ENCODE measurements around the gene ATG13. TPM values are rescaled to one million over a fixed set of nuclear protein-coding genes. Genes with fewer than 3 reads are reported as not detected.

The ATG13 gene
- total RNA-seq, 1 donor from 2014 or later: 51.3 TPM

DNA sequence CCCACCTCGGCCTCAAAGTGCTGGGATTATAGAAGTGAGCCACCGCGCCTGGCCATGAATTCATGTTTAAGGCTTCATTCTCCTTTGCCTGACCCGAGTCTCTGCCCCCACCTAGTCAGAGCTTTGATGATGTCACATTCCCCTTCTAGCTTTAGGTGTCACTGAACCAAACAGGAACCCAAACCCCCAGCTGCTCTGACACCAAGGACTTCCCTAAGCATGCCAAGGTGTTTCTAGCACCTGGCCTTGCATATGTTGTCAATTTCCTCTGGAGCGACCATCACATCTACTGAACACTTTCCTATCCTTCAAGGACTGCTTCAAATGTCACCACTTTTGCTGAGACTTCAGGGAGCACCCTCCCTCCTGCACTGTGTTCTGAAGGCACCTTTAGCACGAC, 103.9 kb downstream of the ATG13 start:
- H3K9me3 Mint-ChIP-seq: no peaks in the 10 kb centered on the region
- H3K36me3 Mint-ChIP-seq (ENCODE audit: low read depth): no peaks in the 10 kb centered on the region
- no peak overlapping the region for H3K27ac Mint-ChIP-seq (ENCODE audit: unreplicated experiment)
- DNase-seq (ENCODE audit: low read depth, low spot score): no peak
- no peak overlapping the region for H3K4me3 Mint-ChIP-seq
- no peaks in the 10 kb centered on the region for H3K27me3 Mint-ChIP-seq (ENCODE audit: low read depth)
- TF ChIP-seq, protein P1, sequence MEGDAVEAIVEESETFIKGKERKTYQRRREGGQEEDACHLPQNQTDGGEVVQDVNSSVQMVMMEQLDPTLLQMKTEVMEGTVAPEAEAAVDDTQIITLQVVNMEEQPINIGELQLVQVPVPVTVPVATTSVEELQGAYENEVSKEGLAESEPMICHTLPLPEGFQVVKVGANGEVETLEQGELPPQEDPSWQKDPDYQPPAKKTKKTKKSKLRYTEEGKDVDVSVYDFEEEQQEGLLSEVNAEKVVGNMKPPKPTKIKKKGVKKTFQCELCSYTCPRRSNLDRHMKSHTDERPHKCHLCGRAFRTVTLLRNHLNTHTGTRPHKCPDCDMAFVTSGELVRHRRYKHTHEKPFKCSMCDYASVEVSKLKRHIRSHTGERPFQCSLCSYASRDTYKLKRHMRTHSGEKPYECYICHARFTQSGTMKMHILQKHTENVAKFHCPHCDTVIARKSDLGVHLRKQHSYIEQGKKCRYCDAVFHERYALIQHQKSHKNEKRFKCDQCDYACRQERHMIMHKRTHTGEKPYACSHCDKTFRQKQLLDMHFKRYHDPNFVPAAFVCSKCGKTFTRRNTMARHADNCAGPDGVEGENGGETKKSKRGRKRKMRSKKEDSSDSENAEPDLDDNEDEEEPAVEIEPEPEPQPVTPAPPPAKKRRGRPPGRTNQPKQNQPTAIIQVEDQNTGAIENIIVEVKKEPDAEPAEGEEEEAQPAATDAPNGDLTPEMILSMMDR (conservative IDR thresholded peaks at IDR 0.05): no peak
- peaks cover 9% of the 10 kb centered on the region for H3K4me1 Mint-ChIP-seq

DNA sequence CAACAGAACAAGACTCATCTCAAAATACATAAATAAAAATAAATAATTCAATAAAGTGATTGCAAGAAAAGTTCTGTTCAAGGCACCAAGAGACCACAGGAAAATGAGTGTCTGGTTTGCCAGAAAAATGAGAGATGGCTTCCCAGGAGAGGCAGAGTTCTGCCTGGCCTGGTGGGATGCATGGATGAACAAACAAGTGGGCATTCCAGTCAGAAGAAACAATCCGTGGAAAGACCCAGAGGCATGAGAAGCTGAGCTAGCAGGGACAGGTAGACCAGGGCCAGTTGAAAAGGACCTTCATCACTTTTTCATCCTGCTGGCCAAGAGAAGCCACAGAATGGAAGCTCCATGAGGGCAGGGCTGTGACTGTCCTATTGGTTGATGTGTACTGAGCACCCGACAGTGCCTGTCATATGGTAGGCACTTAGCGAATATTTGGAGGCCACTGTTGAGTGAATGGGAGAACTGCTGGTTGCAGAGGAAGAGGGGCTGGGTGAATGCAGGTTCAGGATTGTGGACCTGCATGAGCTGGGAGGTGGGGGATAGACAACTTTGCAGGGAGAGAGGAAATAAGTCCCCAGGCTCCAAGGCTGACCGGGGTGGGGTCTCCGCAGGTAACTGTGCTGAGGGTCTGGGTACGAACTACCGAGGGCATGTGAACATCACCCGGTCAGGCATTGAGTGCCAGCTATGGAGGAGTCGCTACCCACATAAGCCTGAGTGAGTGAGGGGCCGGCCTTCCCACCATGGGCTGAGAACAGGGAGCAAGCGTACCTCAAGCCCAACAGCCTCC, 105.4 kb downstream of the ATG13 start:
- peaks cover 9% of the 10 kb centered on the region for H3K4me1 Mint-ChIP-seq
- TF ChIP-seq, protein P1 (conservative IDR thresholded peaks at IDR 0.05): no peak
- DNase-seq (ENCODE audit: low read depth, low spot score): no peak
- H3K36me3 Mint-ChIP-seq (ENCODE audit: low read depth): no peaks in the 10 kb centered on the region
- H3K4me3 Mint-ChIP-seq: no peak overlapping the region
- H3K27me3 Mint-ChIP-seq (ENCODE audit: low read depth): no peaks in the 10 kb centered on the region
- H3K9me3 Mint-ChIP-seq: no peaks in the 10 kb centered on the region
- no peak overlapping the region for H3K27ac Mint-ChIP-seq (ENCODE audit: unreplicated experiment)

DNA sequence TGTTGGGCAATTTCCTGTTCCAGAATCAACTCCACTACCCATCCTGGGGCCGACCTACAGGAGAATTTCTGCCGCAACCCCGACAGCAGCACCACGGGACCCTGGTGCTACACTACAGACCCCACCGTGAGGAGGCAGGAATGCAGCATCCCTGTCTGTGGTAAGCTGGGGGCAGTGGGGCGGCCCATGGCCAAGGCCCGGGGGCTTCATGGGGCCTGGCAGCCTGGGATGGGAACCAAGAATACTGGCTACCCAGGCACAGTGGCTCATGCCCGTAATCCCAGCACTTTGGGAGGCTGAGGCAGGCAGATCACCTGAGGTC, 106.0 kb downstream of the ATG13 start:
- no peaks in the 10 kb centered on the region for H3K9me3 Mint-ChIP-seq
- H3K4me3 Mint-ChIP-seq: no peak overlapping the region
- TF ChIP-seq, protein P1 (conservative IDR thresholded peaks at IDR 0.05): no peak
- H3K27ac Mint-ChIP-seq (ENCODE audit: unreplicated experiment): no peak overlapping the region
- peaks cover 9% of the 10 kb centered on the region for H3K4me1 Mint-ChIP-seq
- no peaks in the 10 kb centered on the region for H3K36me3 Mint-ChIP-seq (ENCODE audit: low read depth)
- no peak for DNase-seq (ENCODE audit: low read depth, low spot score)
- no peaks in the 10 kb centered on the region for H3K27me3 Mint-ChIP-seq (ENCODE audit: low read depth)

DNA sequence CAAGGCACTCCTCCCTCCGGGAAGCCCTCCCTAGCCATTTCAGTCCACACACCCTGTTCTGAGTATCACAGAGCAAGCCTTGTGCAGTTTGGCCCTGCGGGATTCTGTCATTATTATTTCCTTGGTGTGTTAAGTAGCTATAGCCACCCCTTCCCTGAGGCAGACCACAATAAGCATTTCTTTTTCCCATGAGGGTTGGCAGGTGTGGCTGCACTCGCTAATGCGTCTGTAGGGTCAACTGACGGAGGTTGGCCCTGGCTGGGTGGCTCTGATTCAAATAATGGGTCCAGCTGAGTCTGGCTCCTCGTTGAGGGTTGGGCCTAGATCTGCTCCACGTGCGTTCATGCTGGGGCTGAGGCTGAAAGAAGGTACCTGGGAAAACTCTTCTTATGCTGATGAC, 106.7 kb downstream of the ATG13 start:
- Mint-ChIP-seq H3K9me3 (no peaks in the 10 kb centered on the region), H3K27me3 (ENCODE audit: low read depth) (no peaks in the 10 kb centered on the region), H3K36me3 (ENCODE audit: low read depth) (no peaks in the 10 kb centered on the region), H3K4me1 (peaks cover 1% of the 10 kb centered on the region), H3K4me3 (no peak overlapping the region), H3K27ac (ENCODE audit: unreplicated experiment) (no peak overlapping the region)
- TF ChIP-seq, protein P1 (conservative IDR thresholded peaks at IDR 0.05): no peak
- DNase-seq (ENCODE audit: low read depth, low spot score): no peak

Other genes with a start within 250 kb of the ATG13 start
- 781 and 821 TPM in 2 replicates for gene MDK, start 235.9 kb upstream of the ATG13 start, total RNA-seq
- 0.37 and 0.39 TPM in 2 replicates for gene CHRM4, start 225.8 kb upstream of the ATG13 start, total RNA-seq
- 42.6 and 45.8 TPM in 2 replicates for gene AMBRA1, start 23.5 kb upstream of the ATG13 start, total RNA-seq
- gene HARBI1, start 326 bp upstream of the ATG13 start, total RNA-seq: 7.6 and 8.0 TPM in 2 replicates
- gene ARHGAP1, start 83.1 kb downstream of the ATG13 start, total RNA-seq: 31.9 and 32.2 TPM in 2 replicates
- 13.7 and 15.3 TPM in 2 replicates for gene ZNF408, start 83.5 kb downstream of the ATG13 start, total RNA-seq
- gene F2, start 101.7 kb downstream of the ATG13 start, total RNA-seq: not detected in 2 replicates
- 253 TPM in 2 replicates for gene CKAP5, start 228.7 kb downstream of the ATG13 start, total RNA-seq

All from neural crest cell (in vitro differentiated cells).